Activated naive CD8-positive, alpha-beta T cell treated with anti-CD3 and anti-CD28 coated beads, Interleukin-2, amount 10 ng/mL, durations not matched to agents 7 days and 5 days (primary cell): ENCODE measurements around the gene ZNF544. TPM values are rescaled to one million over a fixed set of nuclear protein-coding genes. Genes with fewer than 3 reads are reported as not detected.

Source experiments
- ATAC-seq: fragments of 150-1000 bp; cut with Tn5 transposase; one replicate; pipeline ENCODE4 v1.10.0; 2021; ENCODE audit warnings: low read depth, moderate library complexity
- POLR2A ChIA-PET: fragments of 350-600 bp; sonication (Branson Sonifier 250); formaldehyde crosslinking; loops from one replicate; lab custom pipeline; 2021; ENCODE audit warnings: antibody characterized with exemption; lab: Charles Lee
- DNase-seq: peaks from one replicate; pipeline ENCODE4 v3.0.0; 2021
- H3K27ac Mint-ChIP-seq: one replicate; pipeline ENCODE4 v1.8.0; 2022; ENCODE audit warnings: mild to moderate bottlenecking, mixed read lengths
- H3K27me3 Mint-ChIP-seq: one replicate; pipeline ENCODE4 v1.8.0; 2022; ENCODE audit warnings: mild to moderate bottlenecking, moderate library complexity, mixed read lengths
- H3K36me3 Mint-ChIP-seq: one replicate; pipeline ENCODE4 v1.8.0; 2021; ENCODE audit warnings: mild to moderate bottlenecking, mixed read lengths
- H3K4me1 Mint-ChIP-seq: one replicate; pipeline ENCODE4 v1.8.0; 2021; ENCODE audit warnings: mixed read lengths
- H3K4me3 Mint-ChIP-seq: one replicate; pipeline ENCODE4 v1.8.0; 2022; ENCODE audit warnings: mild to moderate bottlenecking, moderate library complexity, mixed read lengths
- H3K9me3 Mint-ChIP-seq: one replicate; pipeline ENCODE4 v1.8.0; 2021; ENCODE audit warnings: mixed read lengths
- total RNA-seq, 2 experiments: library from RNA; stranded (reverse); gene quantifications; one replicate each; pipeline ENCODE4 v1.2.3, GENCODE V29; 2021

Gene ZNF544
- total RNA-seq: 10 to 100 TPM; 54.0 to 62.7 TPM

DNA sequence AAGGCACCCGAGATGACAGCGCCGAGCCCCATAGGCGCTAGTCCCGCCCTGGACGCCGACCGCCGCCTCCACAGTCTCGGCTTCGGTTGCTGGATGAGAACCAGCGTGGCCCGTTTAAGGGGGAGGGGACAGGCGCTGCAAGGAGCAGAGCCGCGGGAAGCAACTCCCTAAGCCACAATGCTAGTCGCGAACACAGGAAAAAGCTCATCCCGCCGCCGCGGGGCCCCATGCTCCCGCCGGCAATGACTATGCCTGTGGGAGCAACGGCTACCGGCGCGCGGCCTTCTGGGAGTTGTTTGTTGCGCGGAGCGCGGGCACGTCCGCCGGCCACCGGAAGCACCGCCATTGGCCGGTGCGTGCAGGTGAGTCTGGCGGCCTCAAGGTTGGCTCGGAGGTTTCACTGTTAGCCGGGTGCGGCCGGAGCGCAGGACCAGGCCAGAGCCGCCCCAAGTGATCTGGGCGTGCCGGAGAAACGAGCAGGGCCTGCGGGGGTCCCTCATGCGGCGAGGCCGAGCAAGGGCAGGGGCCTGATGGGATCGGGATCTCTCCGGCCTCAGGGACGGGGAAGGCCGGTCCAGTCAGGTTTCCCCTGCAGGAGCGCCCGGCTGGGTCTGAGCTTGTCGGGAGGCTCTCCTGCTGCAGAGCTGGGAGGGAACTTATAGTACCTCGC, at the start of gene ZNF544:
ZNF544 (plus strand) TSS at position 330 of the 670 bp plus-strand sequence. CDS start 15,110 bp downstream, outside the sequence.
- Mint-ChIP-seq H3K4me1 (peaks cover 23% of the 10 kb centered on the region), H3K27me3 (no peaks in the 10 kb centered on the region), H3K4me3 (peak within 1 kb of the TSS; percentile 96), H3K9me3 (peaks cover 31% of the 10 kb centered on the region), H3K27ac (peak within 1 kb of the TSS; percentile 87), H3K36me3 (peaks cover 44% of the 10 kb centered on the region)
- DNase-seq (peak; percentile 81), ATAC-seq (peak; percentile 79)
- POLR2A ChIA-PET: interaction anchor here (0.6 to 1.7 kb wide), 12 partner anchors 22 to 223 kb away, joined by 3 to 8 read pairs (median 4); partner anchors contain the start of genes ZNF132, ZNF274, ZNF324B and ZNF8

DNA sequence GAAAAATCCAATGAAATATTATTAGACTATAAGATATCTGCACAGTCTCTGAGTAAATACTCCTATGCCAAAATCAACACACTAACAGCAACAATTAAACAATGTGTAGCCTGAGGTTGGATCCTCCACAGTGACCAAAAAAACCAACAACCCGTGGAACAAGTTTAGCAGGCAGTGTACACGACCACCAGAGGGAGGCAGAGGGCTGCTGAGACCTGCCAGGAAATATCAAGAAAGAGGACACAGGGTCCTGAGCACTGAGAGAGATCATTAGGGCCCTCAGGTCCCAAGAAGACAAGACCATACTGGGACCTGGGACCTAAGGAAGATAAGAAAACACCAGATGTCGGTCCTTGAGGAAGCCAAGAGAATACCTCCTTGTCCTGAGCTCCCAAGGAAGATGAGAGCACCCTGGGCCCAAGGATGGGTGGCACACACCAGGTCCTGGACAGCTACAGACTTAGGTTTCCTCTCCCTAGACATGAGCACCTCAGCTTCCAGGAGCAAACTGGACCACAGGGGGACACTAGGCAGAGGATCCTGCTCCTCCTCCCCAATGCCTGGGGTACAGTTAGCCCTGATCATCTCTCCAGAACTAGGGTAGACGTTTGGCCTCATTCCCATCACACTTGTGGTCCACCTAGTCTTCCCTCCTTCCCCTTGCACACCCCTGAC, 46.7 kb upstream of the ZNF544 start:
- H3K36me3 Mint-ChIP-seq: peaks cover 52% of the 10 kb centered on the region
- no peaks in the 10 kb centered on the region for H3K27me3 Mint-ChIP-seq
- ATAC-seq: no peak
- peak overlapping the region; percentile 92 for H3K4me3 Mint-ChIP-seq
- peaks cover 30% of the 10 kb centered on the region for H3K9me3 Mint-ChIP-seq
- POLR2A ChIA-PET: interaction anchor here (1.7 to 2.3 kb wide), 3 partner anchors 96 to 179 kb away, joined by 6 to 14 read pairs (median 9); partner anchors contain the start of genes ZNF606 and ZNF8
- DNase-seq: peak; percentile 70
- peak overlapping the region; percentile 100 for H3K27ac Mint-ChIP-seq
- peaks cover 14% of the 10 kb centered on the region for H3K4me1 Mint-ChIP-seq

DNA sequence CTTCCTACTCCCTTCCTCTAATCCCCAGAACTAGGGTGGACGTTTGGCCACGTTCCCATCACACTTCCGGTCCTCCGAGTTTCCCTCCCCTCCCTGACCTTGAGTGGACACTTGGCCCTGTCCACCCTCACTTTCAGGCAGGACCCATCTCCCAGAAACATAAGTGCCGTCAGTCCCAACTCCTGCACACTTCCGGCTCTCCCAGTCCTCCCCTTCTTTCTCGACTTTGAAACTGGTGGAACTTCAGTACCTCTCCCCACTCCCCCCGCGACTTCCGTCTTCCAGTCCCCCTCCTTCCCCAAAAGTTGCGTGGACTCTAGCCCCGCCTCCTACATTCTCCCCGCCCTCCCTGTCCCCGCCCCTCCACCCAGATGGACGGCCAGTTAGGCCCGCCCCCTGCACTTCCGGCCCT, 46.1 kb upstream of the ZNF544 start:
- H3K36me3 Mint-ChIP-seq: peaks cover 53% of the 10 kb centered on the region
- POLR2A ChIA-PET: interaction anchor here (0.6 to 2.3 kb wide), 12 partner anchors 17 to 452 kb away, joined by 3 to 14 read pairs (median 5); partner anchors contain the start of genes ERVK3-1, ZNF497, ZNF544 and ZNF606
- no peak for ATAC-seq
- no peak for DNase-seq
- peak overlapping the region; percentile 100 for H3K27ac Mint-ChIP-seq
- H3K4me1 Mint-ChIP-seq: peaks cover 14% of the 10 kb centered on the region
- peaks cover 25% of the 10 kb centered on the region for H3K9me3 Mint-ChIP-seq
- no peaks in the 10 kb centered on the region for H3K27me3 Mint-ChIP-seq
- H3K4me3 Mint-ChIP-seq: peak overlapping the region; percentile 92

DNA sequence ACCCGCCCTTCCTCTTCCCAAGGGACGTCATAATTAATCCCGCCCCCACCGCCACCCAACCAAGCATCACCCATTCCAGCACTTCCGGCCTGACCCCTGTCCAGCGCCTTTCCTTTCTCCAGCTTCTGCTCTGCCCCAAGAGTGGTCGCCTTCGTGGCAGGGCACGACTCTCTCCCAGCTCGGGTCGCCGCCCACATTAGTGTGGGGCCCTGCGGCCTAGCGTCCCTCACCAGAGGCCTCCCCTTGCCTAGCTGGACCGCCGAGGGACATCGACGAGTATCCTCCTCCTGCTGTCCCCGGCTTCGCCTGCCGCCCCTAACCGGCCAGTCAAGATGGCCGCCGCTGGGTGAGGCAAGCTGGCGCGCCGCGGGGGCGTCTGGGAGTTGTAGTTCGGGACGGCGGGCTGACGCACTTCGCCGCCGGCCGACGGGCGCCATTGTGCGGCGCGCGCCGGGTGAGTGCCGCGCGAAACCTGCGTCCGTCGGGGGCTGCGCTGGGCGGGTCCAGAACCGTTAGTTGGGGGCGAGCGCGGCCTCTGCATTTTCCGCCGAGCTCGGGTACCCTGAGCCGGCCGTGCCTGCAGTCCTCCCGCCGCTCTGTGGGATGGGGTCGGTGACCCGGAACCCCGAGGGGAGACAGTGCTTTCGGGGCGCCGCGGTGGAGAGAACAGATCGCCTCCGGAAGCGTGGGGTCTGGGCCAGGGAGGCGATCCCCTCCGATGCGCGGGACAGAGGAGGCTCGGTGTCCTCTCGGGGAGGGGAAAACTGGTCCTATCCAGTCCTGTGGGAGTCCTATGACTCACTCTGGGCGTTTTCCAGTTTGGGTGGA, 45.5 kb upstream of the ZNF544 start, which contains the start of gene ZNF274:
ZNF274 (plus strand) TSS at position 73 of the 828 bp plus-strand sequence. CDS start 905 bp downstream, outside the sequence.
- DNase-seq: peak; percentile 97
- H3K4me3 Mint-ChIP-seq: peak within 1 kb of the TSS; percentile 92
- peaks cover 22% of the 10 kb centered on the region for H3K9me3 Mint-ChIP-seq
- POLR2A ChIA-PET: interaction anchor here (0.6 to 2.3 kb wide), 21 partner anchors 10 to 945 kb away, joined by 3 to 14 read pairs (median 4); partner anchors contain the start of genes ERVK3-1, ZNF154, ZNF497 and ZNF544
- peak within 1 kb of the TSS; percentile 100 for H3K27ac Mint-ChIP-seq
- peaks cover 14% of the 10 kb centered on the region for H3K4me1 Mint-ChIP-seq
- ATAC-seq: peak; percentile 90
- H3K27me3 Mint-ChIP-seq: no peaks in the 10 kb centered on the region
- H3K36me3 Mint-ChIP-seq: peaks cover 54% of the 10 kb centered on the region

DNA sequence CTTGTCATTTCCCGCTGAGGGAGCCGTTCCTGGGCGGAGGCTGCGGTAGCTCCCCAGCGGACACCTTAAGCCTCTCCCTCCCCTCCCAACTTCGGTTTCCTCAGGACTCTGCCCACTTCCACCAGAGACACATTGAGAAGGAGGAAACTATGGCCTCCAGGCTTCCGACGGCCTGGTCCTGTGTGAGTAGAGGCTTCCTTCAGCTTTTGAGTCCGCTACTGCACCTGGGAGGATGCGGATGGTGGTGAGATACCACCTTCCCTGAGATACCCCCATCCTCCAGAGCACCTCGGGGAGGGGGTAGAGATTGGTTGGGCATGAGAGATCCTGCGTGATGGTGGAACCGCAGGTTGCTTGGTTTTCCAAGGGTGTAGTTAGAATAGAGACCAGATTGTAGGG, 44.9 kb upstream of the ZNF544 start:
- ATAC-seq (no peak), DNase-seq (no peak)
- H3K4me1 Mint-ChIP-seq: peaks cover 14% of the 10 kb centered on the region
- H3K27me3 Mint-ChIP-seq: no peaks in the 10 kb centered on the region
- H3K27ac Mint-ChIP-seq: peak overlapping the region; percentile 100
- peaks cover 22% of the 10 kb centered on the region for H3K9me3 Mint-ChIP-seq
- H3K4me3 Mint-ChIP-seq: peak overlapping the region; percentile 92
- peaks cover 58% of the 10 kb centered on the region for H3K36me3 Mint-ChIP-seq
- POLR2A ChIA-PET: interaction anchor here (0.6 to 2.3 kb wide), 19 partner anchors 9 to 946 kb away, joined by 3 to 14 read pairs (median 4); partner anchors contain the start of genes ERVK3-1, ZNF154, ZNF497 and ZNF544

DNA sequence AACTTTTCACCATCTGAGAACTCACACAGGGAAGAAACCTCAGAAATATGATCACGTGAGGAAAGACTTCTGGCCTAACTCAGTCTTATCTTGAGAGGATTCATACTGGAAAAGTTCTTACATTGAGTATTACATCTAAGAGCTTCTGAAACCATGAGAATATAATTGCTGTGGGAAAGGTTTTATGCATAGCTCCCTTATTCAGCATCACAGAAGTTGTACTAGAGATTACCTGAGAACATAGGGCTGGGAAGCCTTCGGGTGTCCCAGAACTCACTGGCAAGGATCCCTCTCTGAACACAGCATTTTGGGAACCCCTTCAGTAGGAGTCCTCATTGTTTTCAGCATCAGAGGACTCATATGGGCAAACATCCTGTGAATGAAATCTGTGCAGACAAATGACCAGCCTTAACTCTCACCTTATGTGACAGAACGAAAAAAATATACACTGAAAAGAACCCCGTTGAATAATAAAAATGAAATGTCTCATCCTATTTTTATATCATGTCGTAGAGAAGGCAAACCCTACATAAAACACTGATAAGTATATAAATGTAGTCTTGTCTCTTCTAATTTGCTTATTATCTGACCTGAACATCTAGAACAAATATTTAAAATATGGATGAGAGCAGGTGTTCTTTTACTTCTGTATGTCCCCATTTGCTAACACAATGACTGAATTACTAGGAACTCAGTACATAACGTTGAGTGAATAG, 31.7 kb upstream of the ZNF544 start:
- no peak for ATAC-seq
- DNase-seq: no peak
- no peaks in the 10 kb centered on the region for H3K27me3 Mint-ChIP-seq
- no peak overlapping the region for H3K27ac Mint-ChIP-seq
- peaks cover 47% of the 10 kb centered on the region for H3K9me3 Mint-ChIP-seq
- POLR2A ChIA-PET: interaction anchor here (0.6 to 0.8 kb wide), 2 partner anchors 19 to 32 kb away, joined by 3 read pairs; no protein-coding TSS in a partner anchor
- no peak overlapping the region for H3K4me3 Mint-ChIP-seq
- no peaks in the 10 kb centered on the region for H3K4me1 Mint-ChIP-seq
- peaks cover 92% of the 10 kb centered on the region for H3K36me3 Mint-ChIP-seq

DNA sequence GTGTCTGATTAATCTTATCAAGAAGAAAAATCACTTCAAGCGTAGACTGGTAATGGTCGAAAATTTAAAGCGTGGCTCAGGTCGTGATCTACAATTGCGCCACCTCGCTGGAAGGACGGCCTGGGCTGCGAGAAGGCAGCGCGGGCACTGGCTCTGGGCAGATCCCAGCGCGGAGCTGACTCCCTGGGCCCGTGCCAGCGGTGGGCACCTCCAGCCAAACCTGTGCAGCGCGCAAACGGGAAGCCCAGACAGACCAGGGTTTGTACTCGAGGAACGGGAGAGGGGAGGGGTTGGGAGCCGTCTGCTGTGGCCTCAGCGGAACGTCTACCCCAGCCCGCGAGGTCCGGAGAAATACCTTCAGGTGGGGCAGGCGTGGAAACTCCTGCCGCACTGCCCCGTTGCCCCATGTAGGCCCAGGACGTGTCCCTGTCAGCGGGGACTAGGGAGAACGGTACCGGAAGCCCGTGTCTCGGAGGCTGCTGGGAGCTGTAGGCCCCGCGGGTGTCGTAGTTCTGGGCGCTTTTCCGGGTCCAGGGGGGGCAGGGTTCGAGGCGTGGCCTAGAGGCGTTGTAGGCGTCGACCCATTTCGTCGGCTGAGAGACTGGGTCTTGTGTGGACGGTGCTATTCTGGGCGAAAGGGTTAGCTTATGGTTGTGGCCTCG, 24.8 kb upstream of the ZNF544 start:
- no peak for DNase-seq
- no peak overlapping the region for H3K4me3 Mint-ChIP-seq
- no peaks in the 10 kb centered on the region for H3K27me3 Mint-ChIP-seq
- H3K4me1 Mint-ChIP-seq: no peaks in the 10 kb centered on the region
- H3K9me3 Mint-ChIP-seq: peaks cover 49% of the 10 kb centered on the region
- peaks cover 93% of the 10 kb centered on the region for H3K36me3 Mint-ChIP-seq
- no peak overlapping the region for H3K27ac Mint-ChIP-seq
- no peak for ATAC-seq
- POLR2A ChIA-PET: interaction anchor here (0.6 to 1.1 kb wide), 2 partner anchors 10 to 59 kb away, joined by 3 read pairs; no protein-coding TSS in a partner anchor

DNA sequence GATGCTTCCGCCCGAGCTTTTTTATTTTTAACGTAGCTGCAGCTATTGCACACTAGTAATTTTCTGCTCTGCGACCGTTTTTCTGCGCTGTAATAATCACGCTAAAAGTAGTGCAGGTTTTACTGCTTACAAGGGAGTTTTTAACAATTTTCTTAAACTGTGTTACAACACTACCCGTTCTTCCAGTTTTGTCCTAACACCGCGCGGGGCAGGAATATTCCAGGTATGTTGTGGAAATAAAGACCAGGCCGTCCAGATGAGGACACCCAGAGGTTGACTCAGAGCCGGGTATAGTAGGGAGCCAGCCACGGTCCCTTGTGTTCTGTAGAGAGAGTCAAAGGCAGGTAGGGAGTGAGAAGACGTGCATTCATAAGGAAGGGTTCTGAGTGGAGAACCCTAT, 24.1 kb upstream of the ZNF544 start:
- Mint-ChIP-seq H3K9me3 (peaks cover 53% of the 10 kb centered on the region), H3K27ac (no peak overlapping the region), H3K36me3 (peaks cover 93% of the 10 kb centered on the region), H3K4me1 (no peaks in the 10 kb centered on the region), H3K27me3 (no peaks in the 10 kb centered on the region), H3K4me3 (no peak overlapping the region)
- no peak for DNase-seq
- no peak for ATAC-seq
- POLR2A ChIA-PET: interaction anchor here (1.1 to 1.2 kb wide), 2 partner anchors 9 to 58 kb away, joined by 3 read pairs; no protein-coding TSS in a partner anchor

DNA sequence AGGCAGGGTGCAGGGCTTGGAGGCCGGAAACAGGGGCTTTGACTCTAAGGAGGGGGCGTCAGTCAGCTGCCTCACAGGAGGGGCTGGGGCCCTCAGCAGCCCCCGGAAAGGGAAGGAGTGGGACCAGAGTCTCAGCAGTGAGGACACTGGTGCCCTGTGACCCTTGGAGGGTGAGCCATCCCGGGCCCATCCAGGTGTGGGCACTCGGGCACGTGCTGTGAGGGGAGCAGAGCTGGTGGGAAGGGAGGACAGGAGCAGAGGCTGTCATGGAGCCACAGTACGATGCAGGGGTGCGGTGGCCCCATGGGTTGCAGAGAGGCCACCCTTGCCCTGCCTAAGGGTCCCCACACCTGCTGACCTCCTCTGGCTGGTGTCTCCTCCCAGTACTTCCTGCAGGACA, 19.1 kb upstream of the ZNF544 start:
- ATAC-seq: no peak
- H3K36me3 Mint-ChIP-seq: peaks cover 100% of the 10 kb centered on the region
- H3K27me3 Mint-ChIP-seq: no peaks in the 10 kb centered on the region
- no peak overlapping the region for H3K27ac Mint-ChIP-seq
- no peaks in the 10 kb centered on the region for H3K4me1 Mint-ChIP-seq
- peaks cover 70% of the 10 kb centered on the region for H3K9me3 Mint-ChIP-seq
- POLR2A ChIA-PET: interaction anchor here (1.2 kb wide), 1 partner anchor 18 kb away, joined by 3 read pairs; no protein-coding TSS in a partner anchor
- no peak for DNase-seq
- no peak overlapping the region for H3K4me3 Mint-ChIP-seq

DNA sequence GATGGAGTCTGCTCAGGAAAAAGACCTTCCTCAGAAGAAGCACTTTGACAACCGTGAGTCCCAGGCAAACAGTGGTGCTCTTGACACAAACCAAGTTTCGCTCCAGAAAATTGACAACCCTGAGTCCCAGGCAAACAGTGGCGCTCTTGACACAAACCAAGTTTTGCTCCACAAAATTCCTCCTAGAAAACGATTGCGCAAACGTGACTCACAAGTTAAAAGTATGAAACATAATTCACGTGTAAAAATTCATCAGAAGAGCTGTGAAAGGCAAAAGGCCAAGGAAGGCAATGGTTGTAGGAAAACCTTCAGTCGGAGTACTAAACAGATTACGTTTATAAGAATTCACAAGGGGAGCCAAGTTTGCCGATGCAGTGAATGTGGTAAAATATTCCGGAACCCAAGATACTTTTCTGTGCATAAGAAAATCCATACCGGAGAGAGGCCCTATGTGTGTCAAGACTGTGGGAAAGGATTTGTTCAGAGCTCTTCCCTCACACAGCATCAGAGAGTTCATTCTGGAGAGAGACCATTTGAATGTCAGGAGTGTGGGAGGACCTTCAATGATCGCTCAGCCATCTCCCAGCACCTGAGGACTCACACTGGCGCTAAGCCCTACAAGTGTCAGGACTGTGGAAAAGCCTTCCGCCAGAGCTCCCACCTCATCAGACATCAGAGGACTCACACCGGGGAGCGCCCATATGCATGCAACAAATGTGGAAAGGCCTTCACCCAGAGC, 16.2 kb upstream of the ZNF544 start:
- no peaks in the 10 kb centered on the region for H3K27me3 Mint-ChIP-seq
- POLR2A ChIA-PET: interaction anchor here (0.6 kb wide), 1 partner anchor 23 kb away, joined by 4 read pairs; no protein-coding TSS in a partner anchor
- no peak overlapping the region for H3K27ac Mint-ChIP-seq
- no peak for ATAC-seq
- no peak overlapping the region for H3K4me3 Mint-ChIP-seq
- peaks cover 63% of the 10 kb centered on the region for H3K9me3 Mint-ChIP-seq
- no peaks in the 10 kb centered on the region for H3K4me1 Mint-ChIP-seq
- DNase-seq: no peak
- H3K36me3 Mint-ChIP-seq: peaks cover 75% of the 10 kb centered on the region

DNA sequence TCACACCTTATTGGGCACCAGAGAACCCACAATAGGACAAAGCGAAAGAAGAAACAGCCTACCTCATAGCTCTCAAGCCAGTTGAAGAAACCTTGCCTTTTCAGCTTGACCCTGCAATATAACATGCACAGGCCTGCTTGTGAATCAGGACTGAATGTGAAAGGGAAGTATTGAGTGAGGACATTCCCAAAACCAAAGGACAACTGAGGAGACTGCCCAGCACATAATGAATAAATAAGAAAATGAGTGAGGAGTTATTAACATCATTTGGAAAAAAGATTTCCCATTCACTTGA, 15.7 kb upstream of the ZNF544 start:
- no peak for ATAC-seq
- Mint-ChIP-seq H3K27me3 (no peaks in the 10 kb centered on the region), H3K9me3 (peaks cover 63% of the 10 kb centered on the region), H3K4me3 (no peak overlapping the region), H3K36me3 (peaks cover 70% of the 10 kb centered on the region), H3K27ac (no peak overlapping the region), H3K4me1 (no peaks in the 10 kb centered on the region)
- POLR2A ChIA-PET: interaction anchor here (0.6 kb wide), 1 partner anchor 23 kb away, joined by 4 read pairs; no protein-coding TSS in a partner anchor
- no peak for DNase-seq
